ENCODE measurements around the gene ATP2A2. TPM values are rescaled to one million over a fixed set of nuclear protein-coding genes. Genes with fewer than 3 reads are reported as not detected.
A peak's percentile ranks its signal among the peaks of the same experiment; 100 is the strongest.

The ATP2A2 gene
- total and polyA plus RNA-seq, 2 of the 8 experiments (the other 6 are each of a cell fraction or from before 2014, with no cell fraction given) = 86.1 to 271 TPM

DNA sequence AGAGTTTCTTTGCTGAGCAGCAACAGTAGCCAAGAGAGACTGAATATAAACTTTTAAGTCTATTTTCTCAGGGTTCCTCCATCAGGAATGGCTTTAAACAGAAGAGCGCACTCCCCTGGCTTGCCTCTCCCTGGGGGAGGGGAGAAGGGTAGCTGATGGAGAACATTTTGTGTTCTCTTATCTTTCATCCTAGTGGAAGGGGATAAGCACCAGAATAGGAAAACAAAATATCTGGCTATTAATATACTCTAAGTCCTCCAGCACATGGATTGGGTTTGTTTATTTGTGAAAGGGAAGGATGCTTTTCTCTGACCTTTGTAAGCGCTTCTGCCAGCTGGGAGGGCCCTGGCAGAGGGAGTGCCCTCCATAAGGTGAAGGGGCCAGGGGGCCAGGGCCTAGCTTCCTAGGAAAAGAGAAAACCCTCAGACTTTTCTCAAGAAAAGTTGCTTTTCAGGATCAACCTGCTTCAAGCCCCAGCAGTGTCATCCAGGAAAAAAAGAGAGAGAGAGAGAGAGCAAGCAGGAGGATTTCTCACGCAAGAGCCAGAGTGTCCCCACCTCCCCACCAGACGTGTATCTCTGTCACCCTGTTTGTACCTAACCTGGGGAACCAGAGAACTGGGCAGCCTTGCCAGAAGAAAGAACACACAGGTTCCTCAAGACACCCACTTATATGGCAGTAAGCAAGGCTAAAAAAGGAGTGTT, 34.3 kb upstream of the ATP2A2 start:
- no peak overlapping the region for H3K23ac ChIP-seq (ENCODE audit: insufficient read length)
- H3K23me2 ChIP-seq (ENCODE audit: low read depth, low read length) = no peaks in the 10 kb centered on the region
- H3K27me3 ChIP-seq (replicated peaks in 1 of 4; ENCODE audit: control insufficient read depth in 3 of 4, extremely low read depth in 1 of 4, insufficient read depth in 3 of 4, low read length in 3 of 4) = no peaks in the 10 kb centered on the region
- no peak overlapping the region for H2BK120ac ChIP-seq (replicated peaks; ENCODE audit: low read depth, low read length)
- H2BK20ac ChIP-seq (ENCODE audit: low read length) = no peak overlapping the region
- H3K4me2 ChIP-seq (ENCODE audit: insufficient read depth in 1 of 2, low read depth in 2 of 2, low read length in 2 of 2) = no peak overlapping the region
- H4K8ac ChIP-seq (ENCODE audit: extremely low read depth, insufficient read depth, low read length) = no peak overlapping the region
- no peak overlapping the region for H4K5ac ChIP-seq (ENCODE audit: insufficient read length, low read depth, low read length)
- FAIRE-seq (no peak), DNase-seq (ENCODE audit: low read depth in 1 of 2, low spot score in 2 of 2) (no peak)
- peaks cover 4 to 13% (median 6%) of the 10 kb centered on the region in 4 experiments; a peak in 6 of 7 replicates for H3K4me1 ChIP-seq (replicated peaks in 1 of 4; ENCODE audit: control insufficient read depth in 3 of 4, insufficient read depth in 4 of 4, low read length in 3 of 4)
- no peaks in the 10 kb centered on the region for H3K79me2 ChIP-seq (ENCODE audit: control insufficient read depth in 1 of 2, insufficient read depth in 2 of 2, low read length in 2 of 2)
- no peak for TF ChIP-seq ATF3 (IDR thresholded peaks at IDR 0.05; ENCODE audit: insufficient read depth, low read depth, low read length)
- no peak overlapping the region for H2AFZ ChIP-seq (ENCODE audit: low read length)
- no peak overlapping the region for H3K18ac ChIP-seq (ENCODE audit: extremely low read depth, low read length)
- peak overlapping the region in 1 of 4 experiments; percentile 37; a peak in 2 of 7 replicates for H3K9ac ChIP-seq (replicated peaks in 1 of 4; ENCODE audit: extremely low read depth in 1 of 4, low read depth in 3 of 4, low read length in 3 of 4)
- H3K79me1 ChIP-seq (ENCODE audit: low read depth, low read length) = no peaks in the 10 kb centered on the region
- CTCF ChIA-PET (ENCODE audit: partially characterized antibody) = interaction anchor here (0.6 to 1.3 kb wide), 3 partner anchors 24 to 124 kb away, joined by 3 to 4 read pairs (median 3); no protein-coding TSS in a partner anchor
- no peak overlapping the region for H2AK5ac ChIP-seq (ENCODE audit: low read depth, low read length)
- H3K56ac ChIP-seq (replicated peaks; ENCODE audit: insufficient read length, low read depth, low read length) = no peak overlapping the region
- H3K14ac ChIP-seq (ENCODE audit: insufficient read length) = no peak overlapping the region
- H4K20me1 ChIP-seq (replicated peaks in 1 of 2; ENCODE audit: control insufficient read depth in 1 of 2, insufficient read depth in 2 of 2, low read length in 2 of 2) = no peaks in the 10 kb centered on the region
- no peaks in the 10 kb centered on the region for H3K9me3 ChIP-seq (ENCODE audit: insufficient read depth in 2 of 2, low read depth in 1 of 2, low read length in 1 of 2)
- H3K4me3 ChIP-seq (ENCODE audit: extremely low read depth in 1 of 4, insufficient read depth in 2 of 4, low read depth in 3 of 4, low read length in 4 of 4) = no peak overlapping the region
- 98% methylated on average over 4 of the region's 4 CpGs; no CpG with 5 or more reads in 1 of the 2 experiments for WGBS, 2 experiments (ENCODE audit: extremely low coverage in 1 of 2, insufficient coverage in 1 of 2, insufficient read length in 1 of 2, insufficient replicate concordance in 2 of 2, low coverage in 1 of 2, low lambda C conversion rate in 2 of 2, missing lambda C conversion rate in 1 of 2)
- H3K27ac ChIP-seq (ENCODE audit: low read depth, low read length) = no peak overlapping the region
- POLR2A ChIA-PET (ENCODE audit: partially characterized antibody) = interaction anchor here (2.4 kb wide), 1 partner anchor 36 kb away, joined by 10 read pairs; no protein-coding TSS in a partner anchor
- H2BK12ac ChIP-seq (ENCODE audit: low read depth, low read length) = no peak overlapping the region
- H3K36me3 ChIP-seq (ENCODE audit: control insufficient read depth in 2 of 4, insufficient read depth in 4 of 4, low read length in 3 of 4) = no peaks in the 10 kb centered on the region
- H3K4ac ChIP-seq (replicated peaks; ENCODE audit: insufficient read length, low read depth, low read length) = no peak overlapping the region
- H2BK5ac ChIP-seq (ENCODE audit: low read depth, low read length) = no peak overlapping the region
- no peak overlapping the region for H2BK15ac ChIP-seq (ENCODE audit: low read length)
- no peak overlapping the region for H4K91ac ChIP-seq (replicated peaks; ENCODE audit: insufficient read length, low read length)
